HUES48 (cell line): ENCODE measurements around the gene WDR18.
"Not testable (repeated sequence)": the region's sequence is repeated elsewhere in the genome, so short reads cannot be mapped to it uniquely, and the experiment has no call there.

Experiments used
- H3K27ac ChIP-seq: one replicate; pipeline ENCODE4 v1.7.0; 2013; ENCODE audit warnings: low read depth, low read length, inconsistent platforms
- H3K27me3 ChIP-seq: 2 replicates; pipeline ENCODE4 v1.6.1; 2013; ENCODE audit warnings: mild to moderate bottlenecking, low read length; ENCODE audit not compliant: control insufficient read depth, insufficient read depth
- H3K36me3 ChIP-seq: 2 replicates; pipeline ENCODE4 v1.6.1; 2013; ENCODE audit warnings: low read length; ENCODE audit not compliant: control insufficient read depth, insufficient read depth
- H3K4me1 ChIP-seq: 2 replicates; pipeline ENCODE4 v1.6.1; 2013; ENCODE audit warnings: mild to moderate bottlenecking, low read length; ENCODE audit not compliant: control insufficient read depth, insufficient read depth
- H3K4me3 ChIP-seq: 2 replicates; pipeline ENCODE4 v1.5.1; 2013; ENCODE audit warnings: mild to moderate bottlenecking, low read depth, low read length
- H3K9ac ChIP-seq: 2 replicates; pipeline ENCODE4 v1.6.1; 2013; ENCODE audit warnings: mild to moderate bottlenecking, low read depth, low read length, moderate library complexity
- H3K9me3 ChIP-seq: 2 replicates; pipeline ENCODE4 v1.6.1; 2013; ENCODE audit warnings: low read length; ENCODE audit not compliant: control insufficient read depth, insufficient read depth

Gene WDR18

DNA sequence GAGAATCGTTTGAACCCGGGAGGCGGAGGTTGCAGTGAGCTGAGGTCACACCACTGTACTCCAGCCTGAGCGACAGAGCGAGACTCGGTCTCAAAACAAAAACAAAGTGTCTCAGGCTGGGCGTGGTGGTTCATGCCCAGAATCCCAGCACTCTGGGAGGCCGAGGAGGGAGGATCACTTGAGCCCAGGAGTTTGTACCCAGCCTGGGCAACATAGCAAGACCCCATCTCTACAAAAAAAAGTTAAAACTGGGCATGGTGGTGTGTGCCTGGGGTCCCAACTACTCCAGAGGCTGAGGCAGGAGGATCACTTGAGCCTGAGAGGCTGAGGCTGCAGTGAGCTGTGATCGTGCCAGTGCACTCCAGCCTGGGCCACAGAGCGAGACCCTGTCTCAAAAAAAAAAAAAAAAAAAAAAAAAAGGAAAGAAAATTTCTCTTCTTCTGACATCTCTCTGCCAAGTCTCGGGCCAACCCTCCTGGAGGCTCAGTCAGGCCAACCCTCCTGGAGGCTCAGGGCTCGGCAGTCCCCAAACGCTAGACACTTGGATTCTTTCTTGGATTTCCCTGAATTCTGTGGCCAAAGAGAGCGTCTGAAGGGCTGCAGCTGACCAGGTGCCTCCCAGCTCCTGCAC lies 32.0 kb upstream of the WDR18 start:
- H3K4me3 ChIP-seq: no peak overlapping the region
- H3K9ac ChIP-seq: no peak overlapping the region
- H3K27me3 ChIP-seq: no peaks in the 10 kb centered on the region
- peaks cover 18% of the 10 kb centered on the region for H3K4me1 ChIP-seq
- no peaks in the 10 kb centered on the region for H3K9me3 ChIP-seq
- no peaks in the 10 kb centered on the region for H3K36me3 ChIP-seq
- H3K27ac ChIP-seq: peak overlapping the region; percentile 78

DNA sequence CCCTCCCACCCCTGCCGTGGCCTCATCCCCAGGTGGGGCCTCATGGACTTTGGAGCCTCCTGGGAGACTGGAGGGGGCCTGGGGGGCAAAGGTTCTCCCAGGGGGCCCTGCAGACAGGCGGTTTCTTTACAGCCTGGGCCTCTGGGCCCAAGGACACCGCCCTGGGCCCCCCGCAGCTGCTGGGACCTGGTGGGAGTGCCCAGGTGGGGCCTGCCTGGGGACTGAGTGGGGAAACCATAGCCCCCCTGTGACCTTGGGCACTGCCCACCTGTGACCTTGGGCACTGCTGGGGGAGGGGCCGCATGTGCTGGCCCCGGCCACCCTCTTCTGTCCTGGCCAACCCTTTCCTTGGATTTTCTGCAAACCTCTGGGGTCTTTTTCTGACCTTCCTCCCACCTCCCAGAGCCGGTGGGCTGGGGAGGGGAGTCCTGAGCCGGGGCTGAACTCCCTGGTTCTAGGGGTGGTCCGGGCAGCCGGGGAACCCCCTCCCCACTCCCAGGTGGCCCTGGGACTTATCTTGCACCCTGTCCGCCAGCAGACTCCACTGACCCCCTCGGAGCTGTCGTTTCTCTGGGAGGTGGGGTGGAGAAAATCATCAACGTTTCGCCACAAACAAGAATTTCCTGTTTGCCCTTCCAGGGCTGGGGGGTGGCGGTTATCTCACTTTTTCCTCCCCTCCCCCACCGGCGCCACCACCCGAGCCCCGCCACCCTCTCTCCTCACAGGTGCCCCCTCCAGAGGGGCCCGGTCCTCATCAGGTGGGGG lies 31.3 kb upstream of the WDR18 start:
- no peak overlapping the region for H3K9ac ChIP-seq
- H3K4me1 ChIP-seq: peaks cover 18% of the 10 kb centered on the region
- no peaks in the 10 kb centered on the region for H3K9me3 ChIP-seq
- no peaks in the 10 kb centered on the region for H3K36me3 ChIP-seq
- peak overlapping the region; percentile 78 for H3K27ac ChIP-seq
- no peaks in the 10 kb centered on the region for H3K27me3 ChIP-seq
- no peak overlapping the region; the same call in 1 of the 2 replicates for H3K4me3 ChIP-seq

DNA sequence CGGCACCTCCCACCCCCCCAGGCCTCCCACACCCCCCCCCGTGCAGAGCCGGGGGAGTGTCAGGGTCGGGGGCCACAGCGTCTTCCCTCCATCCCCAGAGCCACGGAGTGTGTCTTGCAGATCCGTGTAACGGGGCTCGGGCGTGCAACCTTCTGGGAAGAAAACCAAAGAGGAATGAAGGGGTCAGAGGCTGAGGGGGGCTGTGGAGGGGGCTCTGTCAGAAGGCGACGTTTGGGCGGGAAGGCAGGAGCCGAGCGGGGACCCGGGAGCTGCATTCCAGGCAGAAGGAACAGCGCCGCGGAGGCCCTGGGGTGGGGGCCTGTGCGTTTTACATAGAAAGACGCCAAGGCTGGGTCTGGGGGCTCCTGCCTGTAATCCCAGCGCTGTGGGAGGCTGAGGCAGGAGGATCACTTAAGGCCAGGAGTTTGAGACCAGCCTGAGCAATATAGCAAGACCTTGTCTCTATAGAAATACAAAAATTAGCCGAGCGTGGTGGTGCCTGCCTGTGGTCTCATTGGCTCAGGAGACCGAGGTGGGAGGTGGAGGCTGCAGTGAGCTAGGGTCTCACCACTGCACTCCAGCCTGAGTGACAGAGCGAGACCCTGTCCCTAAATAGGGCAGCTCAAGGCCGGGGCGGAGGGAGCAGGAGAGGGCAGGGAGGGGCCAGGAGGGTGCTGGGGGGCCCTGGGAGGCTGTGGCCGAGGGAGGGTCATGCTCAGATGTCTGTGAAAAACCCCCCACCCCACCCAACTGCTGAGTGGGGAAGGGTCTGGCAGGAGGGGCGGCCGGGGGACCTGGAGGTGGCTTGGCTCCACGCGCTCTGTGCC lies 30.5 kb upstream of the WDR18 start:
- no peaks in the 10 kb centered on the region for H3K9me3 ChIP-seq
- H3K4me3 ChIP-seq: no peak overlapping the region
- no peak overlapping the region for H3K9ac ChIP-seq
- no peaks in the 10 kb centered on the region for H3K36me3 ChIP-seq
- H3K27ac ChIP-seq: peak overlapping the region; percentile 78
- no peaks in the 10 kb centered on the region for H3K27me3 ChIP-seq
- H3K4me1 ChIP-seq: peaks cover 18% of the 10 kb centered on the region

DNA sequence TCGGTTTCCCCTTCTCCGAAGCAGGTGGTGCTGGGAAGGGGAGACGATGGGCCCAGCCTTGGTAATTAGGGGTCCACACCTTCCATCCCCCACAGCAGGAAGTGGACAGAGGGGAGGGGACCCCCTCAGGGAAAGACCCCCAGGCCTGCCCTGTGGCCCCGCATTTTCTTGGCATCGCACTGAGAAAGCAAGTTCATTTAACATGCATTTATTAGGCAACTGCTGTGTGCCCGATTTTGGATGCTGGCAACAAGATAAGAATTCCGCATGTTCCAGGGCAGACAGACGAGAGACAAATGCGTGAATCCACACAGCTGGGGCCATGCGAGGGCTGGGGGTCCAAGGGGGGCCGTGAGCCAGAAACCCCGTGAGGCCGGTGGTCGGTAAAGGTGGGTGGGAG lies 29.9 kb upstream of the WDR18 start:
- H3K36me3 ChIP-seq: no peaks in the 10 kb centered on the region
- H3K9ac ChIP-seq: no peak overlapping the region
- H3K9me3 ChIP-seq: no peaks in the 10 kb centered on the region
- H3K4me3 ChIP-seq: no peak overlapping the region
- H3K4me1 ChIP-seq: peaks cover 18% of the 10 kb centered on the region
- H3K27me3 ChIP-seq: no peaks in the 10 kb centered on the region
- H3K27ac ChIP-seq: peak overlapping the region; percentile 10

DNA sequence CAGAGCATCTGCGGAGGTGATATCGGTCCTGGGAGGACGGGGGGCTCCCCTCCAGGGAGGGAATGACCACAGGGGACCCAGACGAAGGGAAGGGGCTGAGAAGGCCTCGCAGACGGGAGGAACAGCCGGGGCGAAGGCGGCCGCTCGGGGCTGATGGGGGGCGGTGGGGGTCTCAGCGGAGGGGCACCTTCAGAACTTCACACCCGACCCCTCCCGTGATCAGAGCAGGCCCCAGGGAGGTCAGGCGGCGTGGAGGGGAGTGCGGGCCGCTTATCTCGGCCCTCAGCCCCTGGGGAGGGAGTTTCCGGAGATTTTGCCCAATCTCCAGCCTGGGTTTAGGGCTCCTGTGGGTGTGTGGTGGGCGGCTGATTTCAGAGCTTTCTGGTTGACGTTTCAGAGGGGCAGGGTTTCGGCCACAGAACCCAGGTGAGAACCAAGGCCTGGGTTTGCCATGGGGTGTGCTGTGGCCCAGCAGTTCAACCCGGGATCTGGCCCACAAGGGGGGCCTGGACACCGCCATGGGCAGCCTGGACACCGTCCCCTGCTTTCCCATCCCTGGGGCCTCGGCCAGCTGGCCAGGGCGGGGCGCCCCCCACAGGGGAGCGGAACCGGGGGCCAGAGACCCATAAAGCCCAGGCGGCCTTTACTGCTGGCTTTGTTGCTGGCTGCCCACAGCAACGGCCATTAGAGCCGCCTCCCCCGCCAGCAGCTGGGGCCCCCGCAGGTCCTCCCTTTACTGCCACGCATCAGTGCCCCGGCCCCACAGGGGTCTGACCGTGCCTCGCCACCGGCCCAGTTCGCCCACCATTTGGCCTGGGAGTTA lies 29.3 kb upstream of the WDR18 start:
- Histone ChIP-seq H3K4me3 (no peak overlapping the region), H3K27me3 (no peaks in the 10 kb centered on the region), H3K4me1 (peaks cover 18% of the 10 kb centered on the region), H3K9me3 (no peaks in the 10 kb centered on the region), H3K9ac (no peak overlapping the region), H3K27ac (peak overlapping the region; percentile 64), H3K36me3 (peaks cover 3% of the 10 kb centered on the region; the same call in 1 of the 2 replicates)

DNA sequence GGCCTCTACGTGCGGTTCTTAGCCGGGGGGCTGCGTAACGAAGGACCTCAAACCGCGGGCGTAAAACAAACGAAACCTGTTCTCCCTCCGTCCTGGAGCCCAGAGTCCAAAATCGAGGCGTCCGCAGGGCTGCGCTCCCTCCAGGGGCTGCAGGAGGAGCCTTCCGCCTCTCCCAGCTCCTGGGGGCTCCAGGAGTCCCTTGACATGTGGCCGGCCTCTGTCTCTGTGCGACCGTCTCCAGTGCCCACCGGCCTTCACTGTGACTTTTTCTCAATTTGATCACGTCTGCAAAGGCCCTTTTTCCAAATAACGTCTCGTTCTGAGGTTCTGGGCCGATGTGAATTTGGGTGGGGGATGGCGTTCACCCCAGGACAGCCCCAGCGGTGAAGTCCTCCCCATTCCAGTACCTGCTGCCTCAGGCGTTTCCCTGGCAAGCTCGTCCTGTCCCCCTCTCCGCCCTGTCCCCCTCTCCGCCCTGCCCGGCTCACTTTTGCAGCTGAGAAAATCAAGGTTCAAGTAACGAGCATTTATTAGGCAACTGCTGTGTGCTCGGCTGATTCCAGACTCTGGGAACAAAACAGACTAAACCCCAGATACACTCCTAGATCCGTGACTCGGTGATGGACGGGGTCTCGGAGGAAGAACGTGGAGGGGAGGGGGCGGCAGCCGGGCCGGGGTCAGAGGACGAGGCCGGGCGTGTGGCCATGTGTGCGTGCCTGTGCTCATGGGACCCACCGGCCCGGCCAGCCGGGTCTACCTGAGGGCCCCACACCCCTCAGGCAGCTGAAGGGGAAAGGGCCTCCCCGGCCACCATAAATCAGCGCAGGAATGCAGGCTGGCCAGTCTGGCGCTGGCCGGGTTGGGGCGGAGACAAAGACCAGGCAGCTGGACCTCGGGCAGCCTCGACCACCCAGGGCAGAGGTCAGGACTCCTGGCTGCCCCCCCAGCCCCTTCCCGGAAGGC lies 28.1 kb upstream of the WDR18 start:
- Histone ChIP-seq H3K4me3 (no peak overlapping the region), H3K4me1 (peaks cover 18% of the 10 kb centered on the region), H3K9me3 (no peaks in the 10 kb centered on the region), H3K27me3 (no peaks in the 10 kb centered on the region), H3K36me3 (peaks cover 11% of the 10 kb centered on the region), H3K9ac (no peak overlapping the region), H3K27ac (peak overlapping the region; percentile 64)

DNA sequence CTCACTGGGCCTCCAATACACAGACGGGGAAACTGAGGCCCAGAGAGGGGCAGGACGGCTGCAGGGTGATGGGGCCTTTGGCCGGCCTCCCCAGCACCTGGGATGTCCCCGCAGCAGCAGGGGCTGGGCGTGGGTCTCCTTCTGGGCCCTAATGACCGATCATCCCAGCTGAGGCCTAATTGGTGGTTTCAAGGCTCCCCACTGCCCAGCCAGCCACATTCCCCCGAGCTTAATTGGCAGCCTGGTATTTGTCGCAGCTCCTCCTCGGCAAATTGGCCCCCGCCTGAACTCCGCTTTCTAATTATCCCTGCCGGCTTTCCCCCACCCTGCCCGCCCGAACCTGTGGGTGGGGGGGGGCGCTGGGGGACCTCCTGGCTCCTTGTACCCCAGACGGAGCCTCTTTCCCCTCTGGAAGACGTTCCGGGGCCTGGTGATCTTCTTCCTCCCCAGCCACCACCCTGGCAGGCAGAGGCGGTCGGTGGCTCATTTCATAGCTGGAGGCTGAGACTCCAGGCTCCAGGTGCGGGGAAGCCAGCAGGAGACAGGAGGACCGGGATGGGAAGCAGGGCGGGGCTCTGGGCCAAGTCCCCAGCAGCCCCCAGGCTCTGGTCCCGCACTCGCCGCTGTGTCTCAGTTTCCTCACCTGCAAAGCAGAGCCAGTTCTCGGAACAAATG lies 27.2 kb upstream of the WDR18 start:
- peaks cover 18% of the 10 kb centered on the region for H3K4me1 ChIP-seq

DNA sequence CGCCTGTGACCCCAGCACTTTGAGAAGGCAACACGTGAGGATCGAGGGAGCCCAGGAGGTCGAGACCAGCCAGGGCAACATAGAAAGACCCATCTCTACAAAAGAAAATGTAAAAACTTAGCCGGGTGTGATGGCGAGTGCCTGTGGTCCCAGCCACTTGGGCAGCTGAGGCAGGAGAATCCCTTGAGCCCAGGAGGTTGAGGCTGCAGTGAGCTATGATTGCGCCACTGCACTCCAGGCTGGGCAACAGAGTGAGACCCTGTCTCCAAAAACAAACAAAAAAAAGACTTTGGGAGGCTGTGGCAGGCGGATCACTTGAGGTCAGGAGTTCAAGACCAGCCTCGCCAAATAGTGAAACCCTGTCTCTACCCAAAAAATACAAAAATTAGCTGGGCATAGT lies 26.6 kb upstream of the WDR18 start:
- Histone ChIP-seq H3K36me3 (peaks cover 11% of the 10 kb centered on the region), H3K4me1 (peaks cover 17% of the 10 kb centered on the region), H3K27ac (peak overlapping the region; percentile 32)
- H3K27me3 ChIP-seq, H3K4me3 ChIP-seq, H3K9ac ChIP-seq, H3K9me3 ChIP-seq: not testable (repeated sequence)

More for the DNA sequence above, 27.2 kb upstream of the WDR18 start:
- Histone ChIP-seq H3K36me3 (peaks cover 11% of the 10 kb centered on the region), H3K27me3 (no peaks in the 10 kb centered on the region), H3K9me3 (no peaks in the 10 kb centered on the region), H3K27ac (peak overlapping the region; percentile 64), H3K9ac (no peak overlapping the region), H3K4me3 (no peak overlapping the region)

DNA sequence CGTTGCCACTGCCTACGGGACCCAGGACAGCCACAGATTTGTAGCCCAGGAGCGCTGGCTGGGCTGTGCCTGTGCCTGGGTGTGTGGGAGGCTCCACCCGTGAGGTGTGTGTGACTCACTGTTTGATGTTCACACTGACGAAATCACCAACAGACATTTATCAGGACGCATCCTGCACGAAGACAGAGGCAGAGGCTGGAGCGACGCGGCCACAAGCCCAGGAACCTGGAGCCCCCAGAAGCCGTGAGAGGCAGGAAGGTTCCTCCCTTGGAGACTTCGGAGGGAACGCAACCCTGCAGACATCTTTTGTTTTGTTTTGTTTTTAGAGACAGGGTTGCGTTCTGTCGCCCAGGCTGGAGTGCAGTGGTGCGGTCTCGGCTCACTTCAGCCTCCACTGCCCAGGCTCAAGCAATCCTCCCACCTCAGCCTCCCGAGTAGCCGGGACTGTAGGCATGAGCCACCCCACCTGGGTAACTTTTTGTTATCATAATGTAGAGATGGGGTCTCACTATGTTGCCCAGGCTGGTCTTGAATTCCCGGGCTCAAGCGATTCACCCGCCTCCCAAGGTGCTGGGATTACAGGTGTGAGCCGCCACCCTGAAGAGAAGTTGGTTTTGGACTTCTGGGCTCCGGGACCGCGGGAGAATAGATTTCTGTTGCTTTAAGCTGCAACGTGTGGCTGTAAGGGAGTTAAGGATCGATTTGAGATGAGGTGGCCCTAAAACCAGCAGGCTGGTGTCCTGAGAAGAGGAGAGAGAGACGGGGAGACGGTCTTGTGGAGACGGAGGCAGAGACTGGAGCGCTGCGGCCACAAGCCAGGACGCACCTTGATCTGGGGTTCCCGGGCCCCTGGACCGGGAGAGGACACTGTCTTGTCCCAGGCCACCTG lies 24.9 kb upstream of the WDR18 start:
- Histone ChIP-seq H3K27ac (no peak overlapping the region), H3K4me1 (peaks cover 7% of the 10 kb centered on the region; the same call in 1 of the 2 replicates), H3K27me3 (no peaks in the 10 kb centered on the region), H3K9me3 (no peaks in the 10 kb centered on the region), H3K4me3 (no peak overlapping the region), H3K36me3 (peaks cover 18% of the 10 kb centered on the region), H3K9ac (no peak overlapping the region)
